A549 (cell line): Measurements from ENCODE around the gene MOK. TPM values are rescaled to one million over a fixed set of nuclear protein-coding genes. Genes with fewer than 3 reads are reported as not detected.

ENCODE experiments used
- ATAC-seq, 2 experiments: fragments of 200-7000 bp in 1 of 2; fragments of >200 bp in 1 of 2; cut with Nextera tagmentation in 1 of 2; cut with Tn5 transposase in 1 of 2; 3 replicates each; pipeline versions ENCODE4 v1.8.0 to v1.9.1; 2018 to 2020; ENCODE audit warnings: mild to moderate bottlenecking in 1 of 2, moderate library complexity in 1 of 2
- CTCF ChIA-PET: fragments of 300-600 bp; sonication (Branson Sonifier 250); formaldehyde crosslinking; extraction: SDS; loops from one replicate; lab custom pipeline; 2021; ENCODE audit warnings: antibody characterized with exemption, inconsistent platforms; lab: Yijun Ruan, JAX
- POLR2A ChIA-PET: fragments of 350-600 bp; formaldehyde crosslinking; extraction: SDS; loops from one replicate; lab custom pipeline; 2021; ENCODE audit warnings: antibody characterized with exemption, inconsistent platforms; lab: Yijun Ruan, JAX
- DNase-seq, 2 experiments: peaks; one replicate each; pipeline versions ENCODE4 v3.0.0 to v3.0.0-alpha.2; 2011 to 2016; ENCODE audit warnings: low read depth in 1 of 2, low spot score in 1 of 2
- FAIRE-seq: peaks from 2 replicates; lab custom pipeline; 2011; peaks lifted over from hg19 to GRCh38; lab: Jason Lieb, UNC
- H3K27ac ChIP-seq, 2 experiments: fragments of >200 bp; sonication (Bioruptor Twin); formaldehyde crosslinking; 3 replicates each; pipeline ENCODE4 v1.5.1; 2016 to 2017
- H3K4me1 ChIP-seq: fragments of >200 bp; sonication (Bioruptor Twin); formaldehyde crosslinking; 3 replicates; pipeline ENCODE4 v1.6.1; 2016
- H3K4me2 ChIP-seq: fragments of >200 bp; sonication (Bioruptor Twin); formaldehyde crosslinking; 3 replicates; pipeline ENCODE4 v1.6.1; 2016
- H3K4me3 ChIP-seq: fragments of >200 bp; sonication (Bioruptor Twin); formaldehyde crosslinking; 3 replicates; pipeline ENCODE4 v1.5.1; 2016
- H3K9me3 ChIP-seq: fragments of >200 bp; sonication (Bioruptor Twin); formaldehyde crosslinking; 3 replicates; pipeline ENCODE4 v1.6.1; 2016
- CBX2 ChIP-seq: fragments of 200-600 bp; sonication (generic); IDR thresholded peaks from 2 replicates; pipeline ENCODE4 v1.6.1; 2016; ENCODE audit warnings: low read depth, mild to moderate bottlenecking, borderline replicate concordance
- E2F6 ChIP-seq: IDR thresholded peaks from 2 replicates; pipeline ENCODE4 v1.6.1; 2012; ENCODE audit warnings: low read depth, borderline replicate concordance
- EHMT2 ChIP-seq: fragments of 200-600 bp; sonication (generic); IDR thresholded peaks from 2 replicates; pipeline ENCODE4 v1.6.1; 2016; ENCODE audit warnings: antibody characterized with exemption, low read depth, mild to moderate bottlenecking, moderate library complexity
- FOSB ChIP-seq: fragments of 250-450 bp; sonication (Bioruptor Pico); IDR thresholded peaks from 2 replicates; pipeline ENCODE4 v1.5.0; 2020; ENCODE audit warnings: mild to moderate bottlenecking, moderate library complexity
- HDAC2 ChIP-seq: fragments of 200-600 bp; sonication (generic); IDR thresholded peaks from 2 replicates; pipeline ENCODE4 v1.6.1; 2016
- JUNB ChIP-seq: fragments of >200 bp; sonication (Bioruptor Twin); formaldehyde crosslinking; IDR thresholded peaks from 2 replicates; pipeline ENCODE4 v1.6.1; 2016
- KDM1A ChIP-seq: fragments of 200-600 bp; sonication (generic); IDR thresholded peaks from 2 replicates; pipeline ENCODE4 v1.6.1; 2016; ENCODE audit warnings: low read depth, mild to moderate bottlenecking
- MAZ ChIP-seq: fragments of 150-350 bp; IDR thresholded peaks from 2 replicates; pipeline ENCODE4 v1.6.1; 2014; ENCODE audit warnings: antibody characterized with exemption, low read depth, low read length, borderline replicate concordance
- MYC ChIP-seq: IDR thresholded peaks from 2 replicates; pipeline ENCODE4 v1.6.1; 2012; ENCODE audit warnings: mild to moderate bottlenecking, inconsistent platforms, low read length, improper control_type of control experiment, borderline replicate concordance
- NR3C1 ChIP-seq: fragments of >200 bp; sonication (Bioruptor Twin); formaldehyde crosslinking; IDR thresholded peaks from 3 replicates; pipeline ENCODE4 v1.6.1; 2017
- POLR2AphosphoS2 ChIP-seq: conservative IDR thresholded peaks from 2 replicates; pipeline ENCODE4 v1.6.1; 2012; ENCODE audit warnings: low read length, improper control_type of control experiment, inconsistent platforms
- RARB ChIP-seq: fragments of 250-450 bp; sonication (Bioruptor Pico); IDR thresholded peaks from 2 replicates; pipeline ENCODE4 v1.8.0; 2021; ENCODE audit warnings: mild to moderate bottlenecking, moderate library complexity
- REST ChIP-seq: fragments of 200-600 bp; sonication (generic); IDR thresholded peaks from 2 replicates; pipeline ENCODE4 v1.6.1; 2016; ENCODE audit warnings: antibody characterized with exemption, mild to moderate bottlenecking, moderate library complexity
- ZSCAN20 ChIP-seq: fragments of 250-450 bp; sonication (Bioruptor Pico); IDR thresholded peaks from 2 replicates; pipeline ENCODE4 v1.8.0; 2022; ENCODE audit warnings: mild to moderate bottlenecking, moderate library complexity
- WGBS: methylation state at CpG from one replicate; pipeline ENCODE4 v1.1.6; 2017; ENCODE audit errors: missing lambda C conversion rate; 5-methylcytosine and 5-hydroxymethylcytosine counted together
- polyA plus RNA-seq, 4 experiments: library from polyadenylated mRNA; depleted of rRNA in 3 of 4; stranded (reverse); fragments of >200 nt; fragmentation: RNase III in 1 of 4; extraction: RNeasy Plus Mini Kit Qiagen cat#74134 plus additional on column Dnase treatment in 1 of 4; gene quantifications; 2 replicates in 3 of 4; 3 replicates in 1 of 4; pipeline ENCODE4 v1.2.3, GENCODE V29; 2011 to 2017
- TF ChIP-seq, protein P1 (sequence below): fragments of >200 bp; sonication (Bioruptor Twin); formaldehyde crosslinking; IDR thresholded peaks from 2 replicates; pipeline ENCODE4 v1.6.1; 2016
- TF ChIP-seq, protein P2 (sequence below): IDR thresholded peaks from 2 replicates; pipeline ENCODE4 v1.6.1; 2012

The MOK gene
- polyA plus RNA-seq, 2 of the 4 experiments (the other 2 are of a cell fraction) = 12.6 to 18.5 TPM

DNA sequence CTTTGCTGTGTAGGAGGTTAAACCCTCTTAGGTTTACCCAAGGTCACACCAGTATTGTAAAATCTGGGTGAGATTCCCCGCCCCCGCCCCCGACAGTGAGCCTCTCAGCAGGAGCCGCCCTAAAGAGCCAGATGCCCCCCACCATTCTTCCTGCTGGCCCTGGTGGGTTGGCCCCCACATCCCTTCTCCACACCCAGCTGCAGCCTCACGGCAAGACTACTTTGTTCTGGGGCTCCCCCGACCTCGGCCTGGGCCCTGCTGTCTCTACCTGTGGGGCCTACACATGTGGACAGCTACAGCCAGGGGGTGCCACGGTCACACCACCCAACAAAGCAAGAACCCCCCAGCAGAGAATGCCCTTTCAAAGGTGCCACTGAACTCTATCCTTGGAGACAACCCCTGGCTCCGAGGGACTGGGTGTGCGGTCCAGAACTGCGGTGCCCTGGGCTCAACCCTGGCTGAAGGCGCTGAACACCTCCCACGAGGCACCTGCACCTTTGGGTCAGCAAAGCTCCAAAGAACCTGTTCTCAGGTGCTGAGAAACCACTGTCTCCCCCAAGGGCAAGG, 82.9 kb downstream of the MOK start (continued):
- TF ChIP-seq REST (no peak), KDM1A (no peak), MAZ (no peak), ZSCAN20 (CRISPR knock-in tag) (no peak), EHMT2 (no peak), POLR2AphosphoS2 (no peak), E2F6 (no peak)
- TF ChIP-seq, protein P1, sequence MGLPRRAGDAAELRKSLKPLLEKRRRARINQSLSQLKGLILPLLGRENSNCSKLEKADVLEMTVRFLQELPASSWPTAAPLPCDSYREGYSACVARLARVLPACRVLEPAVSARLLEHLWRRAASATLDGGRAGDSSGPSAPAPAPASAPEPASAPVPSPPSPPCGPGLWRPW = no peak

DNA sequence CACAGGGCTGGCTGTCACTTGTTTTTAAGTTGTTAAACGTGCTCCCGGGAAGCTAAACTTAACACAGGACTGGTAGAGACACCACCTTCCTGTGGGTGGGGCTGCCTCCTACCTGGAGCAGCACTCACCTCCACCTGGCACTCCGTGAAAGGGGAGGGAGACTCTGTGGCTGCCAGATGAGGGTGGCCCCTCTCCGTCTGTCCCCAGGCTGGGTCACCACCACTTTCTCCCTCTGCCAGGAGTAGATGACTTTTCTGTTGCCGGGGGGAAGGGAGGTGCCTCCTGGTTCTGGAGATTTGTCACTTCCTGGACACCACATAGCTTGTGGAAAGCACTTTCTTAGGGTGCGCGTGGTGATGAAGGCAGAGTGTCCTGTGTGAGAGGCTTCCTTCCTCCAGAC, 83.9 kb downstream of the MOK start:
- Histone ChIP-seq H3K4me1 (no peaks in the 10 kb centered on the region), H3K4me2 (no peak overlapping the region), H3K4me3 (no peak overlapping the region), H3K9me3 (no peaks in the 10 kb centered on the region), H3K27ac (no peak overlapping the region)
- POLR2A ChIA-PET = interaction anchor here (0.9 kb wide), 1 partner anchor 82 kb away, joined by 3 read pairs; no protein-coding TSS in a partner anchor
- WGBS = 70% methylated on average over 7 of the region's 7 CpGs
- ATAC-seq = no peak
- no peak for FAIRE-seq
- CTCF ChIA-PET = interaction anchor here (0.6 to 3.4 kb wide), 5 partner anchors 21 to 95 kb away, joined by 3 to 15 read pairs (median 3); partner anchors contain the start of gene MOK
- no peak for DNase-seq
- TF ChIP-seq RARB (CRISPR knock-in tag) = no peak
- TF ChIP-seq CBX2 = no peak
- TF ChIP-seq, protein P2, sequence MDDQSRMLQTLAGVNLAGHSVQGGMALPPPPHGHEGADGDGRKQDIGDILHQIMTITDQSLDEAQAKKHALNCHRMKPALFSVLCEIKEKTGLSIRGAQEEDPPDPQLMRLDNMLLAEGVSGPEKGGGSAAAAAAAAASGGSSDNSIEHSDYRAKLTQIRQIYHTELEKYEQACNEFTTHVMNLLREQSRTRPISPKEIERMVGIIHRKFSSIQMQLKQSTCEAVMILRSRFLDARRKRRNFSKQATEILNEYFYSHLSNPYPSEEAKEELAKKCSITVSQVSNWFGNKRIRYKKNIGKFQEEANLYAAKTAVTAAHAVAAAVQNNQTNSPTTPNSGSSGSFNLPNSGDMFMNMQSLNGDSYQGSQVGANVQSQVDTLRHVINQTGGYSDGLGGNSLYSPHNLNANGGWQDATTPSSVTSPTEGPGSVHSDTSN = no peak
- no peak for TF ChIP-seq MYC
- TF ChIP-seq NR3C1 = no peak
- TF ChIP-seq REST = no peak
- no peak for TF ChIP-seq HDAC2
- TF ChIP-seq FOSB (CRISPR knock-in tag) = no peak
- no peak for TF ChIP-seq JUNB
